Measurements from ENCODE around the gene DYNLT2. TPM values are rescaled to one million over a fixed set of nuclear protein-coding genes. Genes with fewer than 3 reads are reported as not detected.

The DYNLT2 gene
- total RNA-seq, 1 experiment from 2014 or later = 1.8 TPM

DNA sequence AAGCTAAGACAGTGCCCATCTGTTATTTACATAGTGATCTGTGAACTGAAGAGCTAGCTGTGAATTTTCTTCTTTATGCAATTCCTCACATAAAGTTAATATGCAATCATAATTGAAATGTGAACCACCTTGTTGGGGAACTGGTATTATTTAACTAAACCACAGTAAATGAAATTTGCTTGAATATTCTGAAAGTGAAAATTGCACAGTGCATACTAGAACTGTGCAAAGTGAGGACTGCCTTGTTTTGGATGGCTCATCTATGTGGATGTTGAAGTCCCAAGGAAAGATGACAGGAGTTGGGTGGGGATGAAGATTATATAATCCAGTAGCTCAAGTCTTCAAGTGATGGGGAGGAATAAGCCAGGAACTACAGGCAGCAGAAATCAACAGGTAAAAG, 21.4 kb downstream of the DYNLT2 start:
- Mint-ChIP-seq H3K27me3 (ENCODE audit: low read depth) (peaks cover 5% of the 10 kb centered on the region), H3K36me3 (ENCODE audit: insufficient read depth in 1 of 3, low read depth in 3 of 3) (peaks cover 0 to 6% (median 0%) of the 10 kb centered on the region in 3 experiments; a peak in 1 of 7 replicates), H3K4me3 (no peak overlapping the region), H3K27ac (no peak overlapping the region), H3K4me1 (peaks cover 12 to 14% of the 10 kb centered on the region in 2 experiments), H3K9me3 (no peaks in the 10 kb centered on the region; a peak in 2 of 5 replicates)
- H3K4me1 ChIP-seq (ENCODE audit: insufficient read depth, low read length) = no peaks in the 10 kb centered on the region; the same call in 1 of the 2 replicates
- no peak overlapping the region for H3K56ac ChIP-seq (ENCODE audit: insufficient read length, low read depth, low read length)
- peaks cover 4% of the 10 kb centered on the region for H3K23me2 ChIP-seq (ENCODE audit: insufficient read length, low read depth, low read length, poor library complexity, severe bottlenecking)
- no peak overlapping the region for H2BK5ac ChIP-seq (ENCODE audit: insufficient read length, low read length)
- no peak overlapping the region for H4K8ac ChIP-seq (replicated peaks; ENCODE audit: insufficient read length, low read depth, low read length)
- TF ChIP-seq CTCF (conservative IDR thresholded peaks at IDR 0.05) = no peak
- DNase-seq = no peak
- H2AK5ac ChIP-seq (ENCODE audit: insufficient read length, low read length) = no peak overlapping the region
- no peak overlapping the region for H3K18ac ChIP-seq (ENCODE audit: insufficient read length, low read depth, low read length)
- no peaks in the 10 kb centered on the region for H3K79me1 ChIP-seq (ENCODE audit: insufficient read depth, low read depth, low read length, poor library complexity, severe bottlenecking)
- H4K5ac ChIP-seq (ENCODE audit: insufficient read length, low read depth, low read length) = no peak overlapping the region
- H3K9ac ChIP-seq (ENCODE audit: extremely low read depth, insufficient read length, low read length) = no peak overlapping the region
- H2AFZ ChIP-seq (ENCODE audit: low read length) = no peak overlapping the region
- H3K9me3 ChIP-seq (ENCODE audit: control insufficient read depth, low read depth, low read length) = no peaks in the 10 kb centered on the region
- no peak overlapping the region for H2BK12ac ChIP-seq (ENCODE audit: insufficient read length, low read depth, low read length)
- H3K27ac ChIP-seq (ENCODE audit: insufficient read length, low read depth, low read length) = no peak overlapping the region
- no peak overlapping the region for H4K91ac ChIP-seq (ENCODE audit: insufficient read length, low read depth, low read length)
- no peak overlapping the region for H3T11ph ChIP-seq (ENCODE audit: low read length)
- no peak overlapping the region for H2BK20ac ChIP-seq (ENCODE audit: low read depth, low read length, poor library complexity, severe bottlenecking)
- no peak overlapping the region for H3K4me2 ChIP-seq (ENCODE audit: insufficient read depth, insufficient read length, low read length)
- H3K14ac ChIP-seq (ENCODE audit: insufficient read depth, low read length) = no peak overlapping the region
- H4K20me1 ChIP-seq (ENCODE audit: control insufficient read depth, insufficient read depth, insufficient read length) = no peaks in the 10 kb centered on the region
- H3K79me2 ChIP-seq (ENCODE audit: insufficient read depth, low read length) = no peaks in the 10 kb centered on the region
- no peak overlapping the region for H2BK120ac ChIP-seq (ENCODE audit: low read depth, low read length, poor library complexity, severe bottlenecking)
- no peak overlapping the region for H3K23ac ChIP-seq (ENCODE audit: insufficient read length, low read depth, low read length)
- no peak overlapping the region for H2BK15ac ChIP-seq (ENCODE audit: low read depth, low read length)
- no peak overlapping the region for H3K4ac ChIP-seq (ENCODE audit: low read depth, low read length)
- no peaks in the 10 kb centered on the region for H3K27me3 ChIP-seq (ENCODE audit: insufficient read depth, low read length)
